Measurements from ENCODE around the gene RNF14.
"Not testable (repeated sequence)": the region's sequence is repeated elsewhere in the genome, so short reads cannot be mapped to it uniquely, and the experiment has no call there.

The RNF14 gene

DNA sequence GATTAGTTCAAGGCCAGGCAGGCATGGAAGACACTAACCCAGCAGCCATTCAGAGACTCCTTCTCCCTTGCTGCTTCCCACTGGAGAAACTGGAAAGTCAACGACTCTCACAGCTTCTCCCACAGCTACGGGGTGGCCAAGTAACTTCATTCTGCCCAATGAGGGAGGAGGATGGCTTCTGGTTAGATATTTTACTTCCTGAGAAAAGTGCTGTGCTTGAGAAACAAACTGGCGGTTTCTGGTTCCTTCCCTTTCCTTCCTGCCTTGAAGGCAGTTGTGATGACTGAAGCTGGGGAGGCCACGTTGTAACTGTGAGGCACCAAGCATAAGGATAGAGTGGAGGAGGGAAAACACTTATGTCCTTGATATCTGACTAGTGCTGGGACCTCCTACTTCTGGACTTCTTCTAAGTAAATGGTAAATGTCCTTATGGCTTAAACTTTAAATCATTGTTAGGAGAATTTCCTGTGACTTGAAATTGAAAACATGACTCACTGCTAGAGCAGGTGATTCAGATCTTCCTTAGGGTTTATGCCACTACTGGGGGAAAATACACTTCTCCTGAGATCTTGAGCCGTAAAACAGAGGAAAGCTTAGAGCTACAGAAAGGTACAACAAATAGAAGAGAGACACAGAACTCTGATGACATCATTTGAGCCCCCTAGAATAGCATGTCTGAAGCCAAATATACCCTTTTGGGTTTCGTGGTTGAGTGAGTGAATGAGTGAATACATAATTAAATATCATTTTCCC lies 47.1 kb downstream of the RNF14 start:
- DNase-seq (ENCODE audit: low read depth): no peak

DNA sequence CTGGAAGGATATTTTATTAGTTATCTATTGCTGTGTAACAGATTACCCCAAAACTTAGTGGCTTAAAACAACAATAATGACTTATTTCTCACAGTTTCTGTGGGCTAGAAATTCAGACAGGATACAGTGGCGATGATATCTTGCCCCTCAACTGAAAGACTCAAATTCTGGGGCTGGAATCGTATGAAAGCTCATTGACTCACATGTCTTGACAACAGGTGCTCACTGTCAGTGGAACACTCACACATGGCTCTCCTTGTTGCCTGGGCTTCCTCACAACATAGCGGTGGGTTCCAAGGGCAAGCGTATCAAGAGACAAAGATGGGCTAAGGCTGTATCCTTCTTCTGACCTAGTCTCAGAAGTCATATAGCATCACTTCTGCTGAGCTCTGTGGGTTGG lies 47.7 kb downstream of the RNF14 start:
- no peak for DNase-seq (ENCODE audit: low read depth)

DNA sequence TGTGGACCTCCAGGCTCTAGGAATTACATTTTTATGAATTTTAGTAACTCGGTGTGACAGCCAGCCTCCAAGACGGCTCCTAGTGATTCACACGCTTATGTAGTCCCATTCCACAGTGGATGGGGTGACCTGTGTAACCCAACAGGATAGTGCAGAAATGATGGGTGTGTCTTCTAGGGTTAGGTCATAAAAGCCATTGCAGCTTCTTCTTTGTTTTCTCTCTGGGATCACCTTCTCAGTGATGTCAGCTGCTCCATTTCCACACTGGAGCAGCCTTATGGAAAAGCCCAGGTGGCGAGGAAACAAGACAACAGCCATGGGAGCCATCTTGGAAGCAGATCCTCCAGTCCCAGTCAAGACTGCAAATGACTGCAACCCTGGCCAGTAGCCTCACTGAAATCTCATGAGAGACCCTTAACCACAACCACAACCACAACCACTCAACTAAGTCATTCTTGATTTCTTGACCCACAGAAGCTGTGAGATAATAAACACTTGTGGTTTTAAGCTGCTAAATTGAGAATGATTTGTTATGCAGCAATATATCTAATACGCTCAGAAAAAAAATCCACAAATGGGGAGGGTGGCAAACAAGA lies 49.0 kb downstream of the RNF14 start:
- no peak for DNase-seq (ENCODE audit: low read depth)

DNA sequence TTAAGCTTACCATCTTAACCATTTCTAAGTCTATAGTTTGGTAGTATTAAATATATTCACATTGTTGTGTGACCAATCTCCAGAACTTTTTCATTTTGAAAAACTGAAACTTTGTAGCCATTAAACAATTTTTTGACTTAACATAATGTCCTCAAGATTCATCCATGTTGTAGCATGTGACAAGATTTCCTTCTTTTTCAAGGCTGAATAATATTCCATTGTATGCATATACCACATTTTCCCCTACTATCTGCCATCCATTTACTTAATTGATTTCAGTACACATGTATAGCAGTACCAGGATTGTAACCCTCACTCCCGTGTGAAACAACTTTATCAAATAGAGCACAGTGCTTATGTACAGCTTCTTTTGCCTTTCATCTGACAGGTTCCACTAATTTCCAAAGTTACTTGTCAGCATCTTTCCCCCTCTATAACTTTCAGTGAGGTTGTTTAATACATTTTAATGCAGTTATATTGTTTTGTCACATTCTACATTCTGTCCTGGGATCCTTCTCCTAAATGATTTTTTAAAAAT lies 51.3 kb downstream of the RNF14 start:
- DNase-seq (ENCODE audit: low read depth): no peak

DNA sequence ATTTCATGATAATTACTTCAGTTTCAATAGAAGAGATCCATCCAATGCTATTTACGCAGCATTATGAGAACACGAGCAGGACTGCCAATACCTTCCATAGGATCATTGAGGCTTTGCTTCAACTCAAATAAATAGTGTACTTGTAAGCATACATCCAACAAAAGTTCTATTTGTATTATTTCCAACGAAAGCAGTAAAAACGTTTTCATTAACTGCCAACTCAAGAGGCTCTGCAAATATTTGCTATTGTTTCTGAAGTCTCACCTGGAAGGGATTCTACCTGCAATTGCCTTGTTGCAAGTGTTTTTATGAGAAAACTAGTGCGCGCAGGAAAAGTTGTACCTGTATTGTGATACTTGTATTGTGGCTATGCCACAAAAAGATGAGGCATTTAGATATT lies 54.9 kb downstream of the RNF14 start:
- no peak for DNase-seq (ENCODE audit: low read depth)

DNA sequence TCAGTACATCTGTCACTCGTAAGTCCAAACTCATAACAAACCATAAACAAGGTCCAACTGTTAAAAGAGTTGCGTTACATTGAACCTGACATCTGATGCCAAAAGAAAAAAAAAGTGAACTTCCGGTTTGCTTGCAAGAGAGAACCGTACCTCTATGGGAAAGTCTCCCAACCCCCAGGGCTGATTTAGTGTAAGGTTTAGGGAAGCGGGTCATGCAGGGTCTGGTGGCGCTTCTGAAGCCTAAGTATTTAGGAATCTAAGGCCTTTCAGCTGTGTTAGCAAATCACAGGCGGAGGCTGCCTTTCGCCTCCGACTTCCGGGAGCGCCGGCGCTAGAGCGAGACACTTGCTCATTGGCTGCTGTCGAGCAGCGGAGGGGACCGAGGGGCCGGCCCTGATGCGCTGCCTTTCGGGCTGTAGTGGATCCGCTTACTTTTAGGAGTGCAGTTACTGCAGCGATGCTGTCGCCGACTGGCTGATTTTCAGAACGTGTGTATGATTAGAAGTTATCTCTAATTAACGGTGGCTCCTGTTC lies 55.9 kb downstream of the RNF14 start:
- DNase-seq (ENCODE audit: low read depth): peak; percentile 78

DNA sequence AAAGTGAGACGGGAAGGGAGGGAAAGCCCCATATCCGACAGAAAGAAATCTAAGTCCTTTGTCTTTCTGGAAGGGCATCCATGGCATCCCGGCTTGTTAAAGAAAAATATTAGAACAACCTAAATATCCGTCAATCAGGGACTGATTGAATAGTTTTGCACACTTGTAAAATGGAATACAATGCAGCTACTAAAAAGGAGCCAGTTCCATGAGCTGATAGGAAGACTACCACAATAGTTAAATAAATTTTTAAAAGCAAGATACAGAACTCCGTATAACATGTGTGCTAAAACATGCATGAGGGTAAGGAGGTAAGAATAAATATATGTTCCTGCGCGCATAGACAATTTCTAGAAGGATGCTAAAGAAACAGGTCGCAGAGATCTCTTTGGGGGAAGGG lies 56.7 kb downstream of the RNF14 start:
- DNase-seq (ENCODE audit: low read depth): no peak

DNA sequence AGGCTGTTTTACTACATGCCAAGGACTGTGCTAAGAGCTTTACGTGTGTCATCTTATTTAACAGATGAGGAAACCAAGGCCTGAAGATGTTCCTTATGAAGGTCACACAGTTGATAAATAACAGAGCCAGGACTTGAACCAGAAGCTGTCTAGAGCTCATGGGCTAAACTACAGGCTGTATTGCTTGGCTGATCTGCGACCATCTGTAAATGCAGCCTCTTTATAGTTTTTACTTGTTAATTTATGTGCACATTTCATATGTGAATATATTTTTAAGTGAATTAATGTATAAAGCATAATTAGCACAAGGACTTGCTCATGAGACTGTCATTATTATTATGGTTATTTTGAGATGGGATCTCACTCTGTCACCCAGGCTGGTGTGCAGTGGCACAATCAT lies 63.2 kb downstream of the RNF14 start:
- DNase-seq (ENCODE audit: low read depth): no peak

DNA sequence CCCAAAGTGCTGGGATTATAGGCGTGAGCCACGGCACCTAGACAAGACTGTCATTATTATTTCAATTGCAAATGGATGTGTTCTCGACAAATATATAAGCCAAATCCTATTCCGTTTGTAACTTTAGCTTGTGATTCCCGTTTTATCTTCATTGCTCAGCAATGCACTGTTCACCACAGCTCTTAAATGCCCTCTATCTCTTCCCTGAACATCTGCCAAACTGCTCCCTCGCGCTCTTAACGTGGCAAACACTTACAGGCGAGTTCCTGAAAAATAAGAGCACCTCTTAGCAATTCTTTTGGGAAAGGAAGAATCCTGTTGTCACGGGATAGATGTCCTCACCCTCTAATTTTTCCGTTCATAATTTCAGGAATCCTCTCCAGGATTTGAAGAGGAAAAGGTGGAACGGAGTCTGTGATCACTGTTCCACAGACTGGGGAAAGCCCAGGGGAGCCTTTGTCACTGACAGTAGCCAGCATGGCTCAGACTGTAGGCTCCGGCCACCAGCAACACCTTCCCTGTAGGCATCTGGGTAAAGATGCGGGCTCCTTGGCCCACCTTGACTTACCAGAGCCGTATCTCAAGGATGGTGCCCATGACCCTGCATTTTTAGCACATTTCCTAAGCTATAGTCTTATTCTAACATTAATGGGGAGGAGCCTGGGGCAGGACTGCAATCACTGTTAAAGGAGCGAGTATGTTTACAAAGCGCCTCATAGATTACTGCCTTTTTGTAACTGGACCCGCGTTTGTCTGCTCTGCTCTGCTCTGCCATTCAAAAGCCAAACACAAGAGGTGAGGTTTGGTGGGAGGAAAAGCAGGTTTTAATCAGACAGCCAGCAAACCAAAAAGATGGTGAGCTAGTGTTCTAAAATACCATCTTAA lies 64.1 kb downstream of the RNF14 start:
- no peak for DNase-seq (ENCODE audit: low read depth)

DNA sequence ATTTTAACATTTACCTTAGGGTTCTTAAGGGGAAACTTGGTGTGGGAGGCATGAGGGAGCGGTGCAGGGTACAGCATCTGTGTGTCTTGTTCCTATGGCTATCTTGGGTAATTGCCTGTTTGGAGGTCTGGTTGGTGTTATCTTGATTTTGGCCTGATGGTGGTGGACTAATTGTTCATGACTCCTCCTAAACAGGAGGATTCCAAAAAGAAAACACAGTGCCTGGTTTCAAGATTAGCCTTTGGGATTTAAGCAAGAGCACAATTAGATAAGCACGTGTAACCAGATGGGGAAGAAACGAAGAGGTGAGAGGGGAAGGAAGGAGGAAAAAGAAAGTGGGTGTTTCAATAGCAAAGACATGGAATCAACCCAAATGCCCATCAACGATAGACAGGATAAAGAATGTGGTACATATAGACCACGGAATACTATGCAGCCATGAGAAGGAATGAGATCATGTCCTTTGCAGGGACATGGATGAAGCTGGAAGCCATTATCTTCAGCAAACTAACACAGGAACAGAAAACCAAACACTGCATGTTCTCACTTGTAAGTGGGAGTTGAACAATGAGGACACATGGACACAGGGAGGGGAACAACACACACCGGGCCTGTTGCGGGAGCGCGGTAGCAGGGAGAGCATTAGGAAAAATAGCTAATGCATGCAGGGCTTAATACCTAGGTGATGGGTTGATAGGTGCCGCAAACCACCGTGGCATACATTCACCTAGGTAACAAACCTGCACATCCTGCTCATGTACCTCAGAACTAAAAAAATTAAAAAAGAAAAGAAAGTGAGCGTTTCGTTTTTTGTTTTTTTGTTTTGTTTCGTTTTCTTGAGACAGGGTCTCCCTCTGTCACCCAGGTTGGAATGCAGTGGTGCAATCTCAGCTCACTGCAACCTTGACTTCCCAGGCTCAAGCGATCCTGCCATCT lies 65.0 kb downstream of the RNF14 start:
- not testable (repeated sequence) for DNase-seq (ENCODE audit: low read depth)

DNA sequence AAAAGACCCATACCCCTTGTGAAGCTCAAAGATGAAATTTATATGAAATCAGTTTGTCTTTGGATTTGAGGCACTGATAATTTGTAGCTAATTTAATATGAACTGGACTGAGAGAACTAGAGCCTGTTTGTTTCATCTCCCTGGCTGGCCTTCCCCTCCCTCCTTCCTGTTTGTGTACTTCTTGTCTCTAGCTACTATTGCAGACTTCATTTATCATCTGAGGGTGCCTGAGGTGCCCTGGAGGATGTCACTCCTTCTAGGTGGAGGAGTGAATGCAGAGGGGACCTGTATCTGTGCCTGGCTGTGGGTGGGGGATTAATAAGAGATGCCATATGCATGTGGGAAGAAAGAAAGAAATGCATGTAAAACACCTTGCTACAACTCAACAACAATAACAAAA lies 66.1 kb downstream of the RNF14 start:
- no peak for DNase-seq (ENCODE audit: low read depth)

DNA sequence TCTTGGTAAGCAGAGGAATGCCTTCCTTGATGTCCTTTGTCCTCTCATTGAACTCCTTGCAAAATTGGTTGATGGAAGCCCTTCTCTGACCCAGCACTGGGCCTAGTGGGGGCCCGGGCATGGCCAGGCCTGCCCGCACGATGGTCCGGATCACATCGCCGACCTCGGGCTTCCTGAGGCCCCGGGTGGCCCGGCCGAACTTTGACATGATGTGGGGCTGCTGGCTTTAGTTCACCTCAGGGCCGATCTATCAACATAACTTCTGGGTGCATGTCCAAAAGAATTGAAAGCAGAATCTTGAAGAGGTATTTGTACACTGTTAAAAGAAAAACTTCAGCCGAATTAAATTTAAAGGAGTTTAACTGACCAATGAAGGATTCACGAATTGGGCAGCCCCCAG lies 68.0 kb downstream of the RNF14 start:
- no peak for DNase-seq (ENCODE audit: low read depth)

DNA sequence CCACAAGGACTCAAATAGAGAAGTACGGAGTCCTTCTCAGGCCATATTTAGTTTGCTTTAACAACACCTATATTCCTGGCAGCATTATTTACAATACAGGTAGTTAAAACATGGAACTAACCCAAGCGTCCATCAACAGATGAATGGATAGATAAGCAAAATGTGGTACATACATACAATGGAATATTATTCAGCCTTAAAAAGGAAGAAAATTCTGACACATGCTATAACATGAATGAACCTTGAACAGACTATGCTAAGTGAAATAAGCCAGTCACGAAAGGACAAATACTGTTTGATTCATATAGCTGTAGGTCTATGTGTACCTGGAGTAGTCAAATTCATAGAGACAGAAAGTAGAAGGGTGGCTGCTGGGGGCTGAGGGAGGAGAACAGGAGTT lies 68.7 kb downstream of the RNF14 start:
- not testable (repeated sequence) for DNase-seq (ENCODE audit: low read depth)

DNA sequence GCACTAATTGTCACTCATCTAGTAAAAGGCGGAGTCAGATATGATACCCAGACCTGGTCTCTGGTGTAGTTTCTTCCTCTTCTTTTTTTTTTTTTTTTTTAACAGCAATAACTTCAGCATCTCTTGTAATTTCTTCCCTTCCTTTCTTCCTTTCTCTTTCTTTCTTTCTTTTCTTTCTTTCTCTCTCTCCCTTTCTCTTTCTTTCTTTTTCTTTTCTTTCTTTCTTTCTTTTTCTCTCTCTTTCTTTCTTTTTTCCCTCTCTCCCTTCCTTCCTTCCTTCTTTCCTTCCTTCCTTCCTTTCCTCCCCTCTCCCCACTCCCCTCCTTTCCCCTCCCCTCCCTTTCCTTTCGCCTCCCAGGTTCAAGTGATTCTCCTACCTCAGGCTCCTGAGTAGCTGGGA lies 69.8 kb downstream of the RNF14 start:
- DNase-seq (ENCODE audit: low read depth): no peak
